GM19397 (cell line): Measurements from ENCODE around the gene IGFALS.

Experiments used
- ATAC-seq: cut with Tn5 transposase; IDR thresholded peaks from one replicate; pipeline ENCODE4 v1.9.1; 2021; ENCODE audit warnings: mild to moderate bottlenecking, moderate library complexity; ENCODE audit not compliant: unreplicated experiment

IGFALS gene

DNA sequence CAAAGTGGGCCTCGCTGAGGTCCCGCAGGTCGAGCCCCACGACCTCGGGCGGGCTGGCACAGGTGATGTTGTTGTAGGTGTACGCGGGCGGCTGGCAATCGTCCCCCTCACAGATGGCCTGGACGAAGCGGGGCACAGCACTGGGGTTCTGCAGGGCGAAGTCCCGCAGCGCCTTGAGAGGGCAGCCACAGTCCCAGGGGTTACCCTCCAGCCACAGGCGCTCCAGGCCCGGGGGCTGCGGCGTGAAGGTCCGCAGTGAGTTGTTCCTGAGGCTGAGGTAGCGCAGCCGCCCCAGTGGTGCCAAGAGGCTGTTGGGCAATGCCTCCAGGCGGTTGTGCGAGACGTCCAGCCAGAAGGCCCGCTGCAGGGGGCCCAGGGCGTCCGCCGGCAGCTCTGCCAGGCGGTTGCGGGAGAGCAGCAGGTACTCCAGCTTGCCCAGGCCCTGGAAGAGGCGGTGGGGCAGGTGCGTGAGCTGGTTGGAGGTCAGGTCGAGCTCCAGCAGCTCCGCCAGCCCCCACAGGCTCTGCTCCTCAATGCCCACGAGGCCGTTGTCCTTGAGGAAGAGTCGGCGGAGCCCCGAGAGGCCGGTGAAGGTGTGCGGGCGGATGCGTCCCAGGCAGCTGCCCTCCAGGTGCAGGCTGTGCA is 2.8 kb downstream of the IGFALS start:
- ATAC-seq, result no peak

DNA sequence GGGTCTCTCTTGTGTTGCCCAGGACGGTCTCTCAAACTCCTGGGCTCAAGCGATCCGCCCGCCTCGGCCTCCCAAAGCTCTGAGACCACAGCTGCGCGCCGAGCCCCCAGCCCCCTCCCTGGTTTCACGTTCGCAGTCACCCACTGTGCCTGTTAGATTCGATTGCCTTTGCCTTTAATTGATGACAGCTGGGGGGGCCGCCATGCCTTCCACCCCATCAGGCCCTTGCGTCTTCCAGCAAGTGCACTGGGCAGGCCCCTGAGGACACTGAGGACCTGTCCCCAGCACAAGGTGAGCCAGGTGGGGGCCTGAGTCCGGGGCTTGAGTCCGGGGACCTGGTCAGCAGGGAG is 3.3 kb downstream of the IGFALS start:
- no peak for ATAC-seq

DNA sequence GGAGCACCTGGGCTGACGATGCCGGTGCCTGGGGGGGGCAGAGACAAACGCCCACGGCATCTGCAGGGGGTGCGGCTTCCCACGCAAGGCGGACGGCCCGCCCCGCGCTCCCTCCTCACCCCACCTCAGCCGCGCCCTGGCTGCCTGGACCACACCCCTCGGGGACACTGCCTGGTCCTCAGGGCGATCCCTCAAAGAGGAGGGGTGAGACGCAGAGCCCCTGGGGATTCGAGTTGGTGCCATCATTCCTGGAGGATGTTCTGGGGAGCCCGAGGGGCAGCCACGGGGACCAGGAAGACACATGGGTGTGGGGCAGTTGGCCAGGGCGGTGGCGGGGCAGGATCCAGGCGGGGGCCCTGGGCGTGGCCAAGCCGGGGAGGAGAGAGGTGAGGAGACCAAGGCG is 3.9 kb downstream of the IGFALS start:
- ATAC-seq, result no peak

DNA sequence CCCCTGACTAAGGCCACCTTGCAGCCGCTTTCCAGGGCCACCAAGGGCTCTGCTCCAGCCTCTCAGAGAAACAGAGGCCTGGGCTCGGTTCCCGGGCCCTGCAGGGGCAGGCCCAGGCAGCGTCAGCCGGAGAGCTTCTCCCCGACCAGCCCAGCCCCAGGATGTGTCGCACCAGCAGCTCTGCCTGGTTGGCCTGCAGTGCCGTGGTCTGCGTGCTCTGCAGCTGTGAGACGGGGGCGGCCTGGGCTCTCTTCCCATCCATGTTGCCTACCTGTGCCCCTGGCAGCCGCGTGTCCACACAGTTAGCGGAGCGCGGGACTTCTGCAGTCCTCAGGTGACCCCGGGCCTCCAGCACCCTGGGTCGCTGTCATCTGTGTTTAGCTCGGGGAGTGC is 4.8 kb downstream of the IGFALS start:
- ATAC-seq, result no peak

DNA sequence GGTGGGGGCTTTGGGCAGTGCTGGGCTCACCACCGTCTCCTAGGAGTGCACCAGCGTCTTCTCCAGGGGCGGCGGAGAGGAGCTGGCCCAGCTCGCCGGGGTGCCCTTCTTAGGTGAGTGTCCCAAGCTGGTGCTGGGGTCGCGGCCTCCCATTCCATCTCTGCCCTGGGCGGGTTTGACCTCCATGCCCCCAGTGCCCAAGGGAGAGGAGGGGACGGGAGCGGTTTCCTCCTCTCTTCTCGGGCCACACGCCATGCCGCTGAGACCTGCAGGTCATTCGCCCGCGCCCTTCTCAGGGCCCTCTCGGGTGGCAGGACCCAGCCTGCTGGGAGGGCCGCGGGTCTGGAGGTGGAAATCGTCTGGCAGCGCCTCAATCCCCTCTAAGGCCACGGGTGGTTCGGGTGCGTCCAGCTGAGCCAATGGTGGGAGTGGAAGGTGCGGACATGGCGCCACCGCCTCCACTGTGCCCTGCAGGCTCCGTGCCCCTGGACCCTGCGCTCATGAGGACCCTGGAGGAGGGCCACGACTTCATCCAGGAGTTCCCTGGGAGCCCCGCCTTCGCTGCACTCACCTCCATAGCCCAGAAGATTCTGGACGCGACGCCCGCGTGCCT is 5.3 kb downstream of the IGFALS start:
- no peak for ATAC-seq

DNA sequence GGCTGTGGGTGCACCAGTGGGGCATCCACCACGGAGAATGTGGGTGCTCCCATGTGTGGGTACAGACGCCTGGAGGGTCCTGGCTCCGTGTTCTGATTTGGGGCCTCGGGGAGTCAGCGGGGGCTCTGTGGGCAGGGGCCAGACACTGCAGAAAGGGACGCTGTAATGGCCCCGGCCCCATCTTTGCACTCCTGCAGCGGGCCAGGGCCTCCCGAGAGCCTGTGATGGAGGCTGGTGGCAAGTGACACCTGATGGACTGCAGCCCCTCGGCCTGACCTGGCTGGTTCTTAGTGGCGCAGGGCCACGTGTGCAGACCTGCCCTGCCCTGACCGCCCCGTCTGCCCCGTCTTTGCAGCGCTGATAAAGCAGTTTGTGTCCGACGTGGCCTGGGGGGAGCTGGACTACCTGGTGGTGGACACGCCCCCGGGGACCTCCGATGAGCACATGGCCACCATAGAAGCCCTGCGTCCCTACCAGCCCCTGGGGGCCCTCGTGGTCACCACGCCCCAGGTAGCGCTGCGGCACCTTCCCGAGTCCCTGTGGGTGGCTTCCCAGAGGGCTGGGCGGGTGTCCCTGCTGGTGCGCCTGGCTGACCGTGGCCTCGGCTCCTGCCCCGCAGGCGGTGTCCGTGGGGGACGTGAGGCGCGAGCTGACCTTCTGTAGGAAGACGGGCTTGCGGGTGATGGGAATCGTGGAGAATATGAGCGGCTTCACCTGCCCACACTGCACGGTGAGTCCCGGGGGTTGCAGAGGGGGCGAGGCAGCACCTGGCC is 6.0 kb downstream of the IGFALS start:
- no peak for ATAC-seq

DNA sequence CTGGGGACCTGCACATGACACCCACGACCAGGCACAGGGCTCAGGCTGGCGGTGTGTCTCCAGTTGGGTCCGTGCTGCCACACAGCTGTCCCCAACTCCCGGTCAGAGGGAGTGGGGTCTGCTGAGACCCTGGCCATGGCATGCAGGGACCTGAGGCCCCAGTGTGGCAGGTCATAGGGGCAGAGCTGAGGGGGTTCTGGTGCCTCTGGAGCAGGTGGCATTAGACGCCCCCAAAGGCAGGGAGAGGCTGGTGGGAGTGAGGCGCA is 6.5 kb downstream of the IGFALS start:
- no peak for ATAC-seq

DNA sequence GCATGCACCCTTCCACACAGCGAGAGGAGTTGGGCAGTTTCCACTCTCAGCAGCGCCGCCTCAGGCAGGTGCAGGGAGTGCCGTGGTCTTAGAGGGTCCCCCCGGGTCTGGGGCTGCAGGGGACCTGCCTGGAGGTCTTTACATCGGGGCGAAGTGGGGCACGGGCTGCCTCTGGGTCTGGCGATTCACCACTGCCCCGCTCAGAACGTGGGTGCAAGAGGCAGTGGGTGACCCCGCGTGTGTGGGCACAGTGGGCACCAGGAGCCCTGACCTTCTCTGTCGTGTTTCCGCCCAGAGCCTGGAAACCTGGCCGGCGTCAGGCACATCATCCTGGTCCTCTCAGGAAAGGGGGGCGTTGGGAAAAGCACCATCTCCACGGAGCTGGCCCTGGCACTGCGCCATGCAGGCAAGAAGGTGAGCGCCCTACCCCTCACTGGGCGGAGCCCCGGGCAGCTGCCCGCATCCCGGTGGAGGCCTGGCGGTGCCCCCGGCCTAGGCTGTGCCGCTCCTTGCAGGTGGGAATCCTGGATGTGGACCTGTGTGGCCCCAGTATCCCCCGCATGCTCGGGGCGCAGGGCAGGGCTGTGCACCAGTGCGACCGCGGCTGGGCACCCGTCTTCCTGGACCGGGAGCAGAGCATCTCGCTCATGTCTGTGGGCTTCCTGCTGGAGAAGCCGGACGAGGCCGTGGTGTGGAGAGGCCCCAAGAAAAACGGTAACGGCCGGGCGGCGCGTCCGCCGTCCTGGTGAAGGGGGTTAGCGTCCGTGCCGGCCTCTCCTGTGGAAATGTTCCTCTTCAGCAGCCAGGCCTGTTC is 7.1 kb downstream of the IGFALS start:
- ATAC-seq, result no peak

DNA sequence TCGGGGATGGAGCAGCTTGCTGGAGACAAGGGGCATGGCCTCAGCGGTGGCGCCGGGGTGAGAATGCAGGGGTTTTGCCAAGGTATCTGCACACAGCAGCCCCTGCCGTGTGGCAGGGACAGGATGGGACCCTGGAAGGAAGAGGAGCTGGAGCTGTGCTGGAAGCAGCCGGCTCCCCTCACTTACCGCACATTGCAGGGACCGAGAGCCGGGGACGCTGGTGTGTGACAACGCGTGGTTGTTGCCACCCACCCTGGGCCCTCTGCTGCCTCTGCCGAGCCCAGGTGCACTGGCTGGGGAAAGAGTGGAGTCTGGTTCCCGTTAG is 7.7 kb downstream of the IGFALS start:
- no peak for ATAC-seq

DNA sequence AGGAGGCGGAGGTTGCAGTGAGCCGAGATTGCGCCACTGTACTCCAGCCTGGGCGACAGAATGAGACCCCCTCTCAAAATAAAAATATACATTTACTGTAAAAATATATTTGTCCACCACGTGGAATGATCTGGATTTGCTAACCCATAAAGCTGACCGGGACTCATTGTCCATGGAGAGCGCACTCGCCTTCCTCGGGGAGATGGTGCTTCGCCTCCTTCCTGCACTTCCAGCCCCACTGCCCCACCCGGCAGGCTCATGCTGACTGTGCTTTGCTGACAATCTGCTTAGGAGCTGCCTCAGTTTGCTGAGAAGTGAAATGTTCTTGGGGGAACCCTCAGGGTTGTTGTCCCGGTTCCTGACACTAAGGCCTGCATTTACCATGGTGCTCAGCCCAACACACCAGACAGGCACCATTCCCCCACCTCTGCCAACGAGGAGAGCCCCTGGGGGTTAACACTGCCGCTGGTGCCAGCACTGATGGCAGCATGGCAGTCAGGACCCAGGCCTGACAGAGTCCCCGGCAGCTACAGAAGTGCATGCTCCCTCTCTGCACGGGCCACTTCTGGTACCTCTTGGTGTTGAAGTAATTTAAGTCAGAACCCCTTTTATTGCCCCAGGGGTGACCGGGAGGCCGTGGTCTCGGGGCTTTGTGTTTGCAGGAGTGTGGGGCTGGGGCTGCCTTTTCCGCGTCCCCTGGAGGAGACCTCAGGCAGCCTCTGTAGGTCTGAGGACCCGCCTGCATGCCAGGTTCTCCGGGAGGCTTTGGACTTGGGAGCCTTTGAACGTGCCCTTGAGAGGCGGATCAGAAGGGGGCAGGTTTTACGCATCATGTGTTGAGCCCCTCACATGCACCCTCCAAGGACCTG is 8.3 kb downstream of the IGFALS start:
- ATAC-seq, result no peak

DNA sequence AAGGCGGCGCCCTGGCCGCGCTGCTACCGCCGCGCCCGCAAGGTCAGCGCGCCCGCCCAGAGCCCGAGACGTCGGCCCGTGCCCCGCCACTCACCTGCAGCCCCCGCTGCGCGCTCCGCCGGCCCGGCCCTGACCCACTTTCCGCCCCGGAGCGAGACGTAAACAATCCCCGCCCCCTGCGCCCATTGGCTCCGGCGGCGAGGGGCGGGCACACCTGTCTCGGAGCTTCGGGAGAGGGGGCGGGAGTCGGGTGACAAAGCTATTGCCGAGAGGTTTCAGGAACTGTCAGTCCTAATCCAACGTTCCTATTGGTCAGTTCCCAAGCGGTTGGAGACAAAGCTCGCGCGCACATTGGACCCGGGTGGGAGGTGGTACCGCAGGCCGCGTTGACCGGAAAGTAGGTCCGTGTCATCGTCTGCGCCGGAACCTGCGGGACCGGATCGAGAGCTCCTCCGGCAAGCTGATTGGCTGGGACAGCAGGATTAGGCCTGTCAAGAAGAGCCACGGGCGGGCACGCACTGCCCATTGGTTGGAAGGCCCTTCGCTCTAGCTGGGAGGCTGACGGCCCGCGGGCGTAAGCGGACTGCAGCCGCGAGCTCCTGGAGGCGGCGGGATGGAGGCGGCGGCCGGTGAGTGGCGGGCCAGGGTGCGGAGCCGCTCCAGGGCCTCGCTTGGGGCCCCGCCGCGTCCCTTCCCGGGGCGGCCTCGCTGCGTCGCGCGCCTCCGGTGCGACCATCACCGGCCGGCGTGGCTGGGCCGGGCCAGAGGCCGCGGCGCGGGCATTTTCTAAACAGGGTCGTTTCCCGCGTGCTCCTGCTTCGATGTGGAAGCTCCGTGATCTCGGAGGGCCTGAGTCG is 10.9 kb downstream of the IGFALS start, which contains the start of the genes NUBP2 and SPSB3:
NUBP2 (plus strand) TSS at position 553 of the 857 bp plus-strand sequence; CDS start at position 614, 61 bp downstream.
SPSB3 (minus strand) TSS at position 164 of the 857 bp plus-strand sequence. CDS start 1,088 bp downstream, outside the sequence.
- peak; percentile 83 for ATAC-seq

DNA sequence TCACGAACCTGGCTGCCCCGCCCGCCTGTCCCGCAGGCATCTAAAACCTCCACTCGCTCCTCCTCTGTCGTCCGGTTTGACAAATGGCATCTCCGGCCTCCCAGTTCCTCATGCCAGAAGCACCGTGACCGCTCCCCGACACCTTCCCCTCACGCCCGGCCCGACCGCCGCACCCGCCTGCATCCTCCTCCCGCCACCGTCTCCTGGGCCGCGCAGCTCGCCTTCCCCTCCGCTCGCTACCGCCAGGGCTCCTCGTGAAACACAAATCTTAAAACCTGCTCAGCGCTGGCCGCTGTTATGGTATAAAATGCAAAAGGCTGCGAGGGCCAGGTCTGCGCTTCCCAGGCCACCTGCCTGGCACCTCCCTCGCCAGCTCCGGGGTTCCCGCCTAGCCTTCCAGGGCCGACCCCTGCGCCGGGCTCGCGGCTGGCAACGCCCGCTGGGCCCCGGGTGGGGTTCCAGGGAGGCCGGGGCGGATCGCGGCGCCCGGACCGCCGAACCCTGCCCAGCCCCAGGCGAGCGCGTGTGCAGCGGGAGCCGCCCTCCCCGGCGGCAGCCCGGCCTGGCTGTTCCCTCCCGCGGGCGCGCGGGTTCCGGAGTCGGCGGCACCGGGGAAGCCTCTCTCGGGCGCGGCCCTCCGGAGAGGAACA is 11.6 kb downstream of the IGFALS start:
- peak; percentile 7 for ATAC-seq

DNA sequence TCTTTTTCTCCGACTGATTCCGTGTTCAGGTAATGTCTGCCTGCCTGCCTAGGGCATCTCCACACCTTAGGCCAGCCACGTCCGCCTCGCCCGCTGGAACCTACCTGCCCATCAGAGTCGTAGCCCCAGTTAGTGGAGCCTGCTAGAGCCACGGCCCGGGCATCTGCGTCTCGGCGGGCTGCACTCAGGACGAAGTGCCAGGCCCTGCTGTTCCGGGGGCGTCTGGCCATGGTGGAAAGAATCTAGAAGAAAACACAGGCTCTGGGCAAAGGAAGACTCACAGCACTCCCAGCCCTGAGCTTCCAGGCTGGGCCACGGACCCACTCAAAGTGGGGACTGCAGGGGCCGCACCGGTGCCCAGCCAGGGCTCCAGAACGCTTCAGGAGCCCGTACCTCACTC is 12.3 kb downstream of the IGFALS start:
- no peak for ATAC-seq

DNA sequence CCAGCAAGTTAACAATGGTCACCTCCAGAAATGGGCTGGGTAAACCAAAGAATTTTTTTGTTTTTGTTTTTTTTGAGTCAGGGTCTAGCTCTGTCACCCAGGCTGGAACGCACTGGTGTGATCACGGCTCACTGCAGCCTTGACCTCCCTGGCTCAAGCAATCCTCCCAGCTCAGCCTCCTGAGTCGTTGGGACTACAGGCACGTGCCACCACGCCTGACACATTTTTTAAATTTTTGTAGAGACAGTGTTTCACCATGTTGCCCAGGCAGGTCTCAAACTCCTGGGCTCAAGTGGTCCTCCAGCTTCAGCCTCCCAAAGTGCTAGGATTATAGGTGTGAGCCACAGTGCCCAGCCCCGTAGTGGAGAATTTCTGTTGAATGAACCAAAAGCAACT is 12.8 kb downstream of the IGFALS start:
- no peak for ATAC-seq

DNA sequence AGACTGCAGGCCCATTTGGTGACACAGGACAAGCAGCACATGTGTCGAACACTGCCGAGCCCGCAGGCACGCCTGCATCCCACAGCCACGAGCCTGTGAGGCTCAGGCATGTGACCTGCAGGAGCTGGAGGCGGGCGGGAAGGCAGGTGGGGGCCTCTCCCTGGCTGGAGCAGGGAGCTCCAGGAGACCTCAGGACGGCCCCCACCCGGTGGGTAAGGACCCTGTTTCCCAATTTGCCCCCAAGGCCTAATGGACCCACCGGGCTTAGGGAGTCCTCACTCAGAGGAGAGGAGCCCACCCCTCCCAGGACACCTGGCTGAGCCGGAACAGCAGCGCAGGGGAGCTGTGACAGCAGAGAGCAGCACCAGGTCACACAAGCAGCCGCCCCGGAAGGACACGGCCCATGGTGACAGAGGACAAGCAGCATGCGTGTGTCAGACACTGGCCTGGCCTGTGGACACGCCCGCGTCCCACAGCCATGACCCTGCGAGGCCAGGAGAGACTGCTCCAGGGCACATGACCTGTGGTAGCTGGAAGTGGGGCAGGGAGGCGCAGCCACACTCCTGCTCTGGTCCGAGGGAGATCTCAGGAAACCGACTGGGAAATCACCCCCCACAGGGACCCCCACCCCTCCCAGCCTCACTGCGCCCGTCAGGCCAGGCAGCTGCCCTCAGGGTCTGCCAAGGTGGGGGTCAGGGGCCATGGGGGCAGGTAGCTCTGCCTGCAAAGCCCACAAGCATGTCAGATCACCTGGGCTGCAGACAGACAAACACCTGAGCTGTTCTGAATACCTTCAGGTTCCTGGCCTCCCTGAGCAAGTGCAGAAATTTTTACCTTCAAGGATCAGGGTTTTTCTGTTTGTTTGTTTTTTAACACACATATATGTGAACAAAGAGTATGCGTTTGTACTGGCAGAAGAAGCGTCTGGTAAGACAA is 13.5 kb downstream of the IGFALS start:
- ATAC-seq, result no peak

DNA sequence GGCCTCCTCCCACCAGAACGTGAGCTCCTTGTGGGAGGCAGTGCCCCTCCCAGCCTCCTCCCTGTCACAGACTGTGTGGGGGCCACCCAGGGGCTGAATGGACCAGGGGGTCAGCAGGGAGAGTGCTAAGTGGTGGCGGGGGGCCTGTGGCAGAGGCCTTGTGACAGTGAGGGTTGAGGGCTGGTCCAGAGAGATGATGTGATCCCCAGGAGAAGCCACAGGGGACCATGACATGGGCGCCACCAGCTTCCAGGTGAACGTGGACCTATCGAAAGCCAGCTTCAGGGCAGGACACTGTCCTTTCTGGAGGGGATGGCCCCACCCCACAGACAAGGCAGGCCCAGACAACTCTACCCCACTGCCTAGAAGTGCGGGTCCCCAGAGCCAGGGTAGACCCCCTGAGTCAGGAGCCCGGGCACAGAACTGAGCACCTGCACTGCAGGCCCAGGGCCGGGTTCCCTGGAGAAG is 14.2 kb downstream of the IGFALS start:
- no peak for ATAC-seq

DNA sequence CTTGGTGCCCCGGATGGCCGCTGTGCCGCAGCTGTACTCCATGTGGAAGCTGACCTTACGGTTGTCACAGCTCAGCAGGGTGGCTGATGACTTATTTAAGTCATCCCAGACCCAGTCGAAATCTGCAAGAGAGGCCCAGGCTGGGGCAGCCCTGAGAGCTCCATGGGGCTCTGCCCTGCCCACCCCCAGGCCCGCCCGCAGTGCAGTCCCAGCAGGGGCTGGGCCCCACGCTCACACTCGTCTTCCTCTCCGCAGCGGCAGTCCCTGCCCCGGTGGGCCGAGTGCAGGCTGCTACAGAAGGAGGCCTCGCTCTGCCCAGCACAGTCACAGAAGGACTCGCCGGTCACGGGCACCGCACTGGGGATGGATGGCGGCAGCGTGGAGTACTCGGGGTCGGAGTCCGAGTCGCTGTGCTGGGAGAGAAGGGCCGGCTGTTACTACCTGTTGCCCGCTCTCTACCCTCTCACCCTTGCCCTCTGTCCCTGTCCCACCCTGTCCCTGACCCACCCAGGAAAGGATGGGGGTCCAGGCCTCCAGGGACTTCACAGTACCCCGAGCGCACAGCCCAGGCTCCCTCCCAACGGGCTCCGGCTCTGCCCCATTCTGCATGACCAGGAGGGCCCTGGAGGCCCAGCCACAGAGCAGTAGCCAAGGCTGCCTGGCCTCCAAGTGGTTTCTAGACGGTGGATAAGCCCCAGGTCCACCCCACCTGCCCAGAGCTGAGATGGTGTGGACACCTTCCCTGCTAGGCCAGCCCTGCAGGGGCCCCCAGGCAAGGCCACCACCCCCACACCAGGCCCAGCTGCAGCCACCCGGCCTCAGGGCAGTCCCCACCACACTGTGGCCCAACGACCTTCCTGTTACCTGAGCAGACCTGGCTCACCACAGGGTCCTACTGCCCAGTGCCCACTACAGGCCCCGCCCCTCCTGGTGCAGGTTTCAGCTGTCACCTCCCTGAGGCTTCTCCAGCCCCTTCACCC is 15.0 kb downstream of the IGFALS start:
- no peak for ATAC-seq
